Upper lobe of left lung (tissue), 4 donors: ENCODE data around the gene HAPLN2.

Experiments used
- EP300 ChIP-seq, 4 donors: sonication (generic); formaldehyde crosslinking; IDR thresholded peaks; one replicate each; pipeline ENCODE4 v1.5.1; 2017; ENCODE audit warnings: antibody characterized with exemption in 4 of 4, control low read depth in 2 of 4
- POLR2A ChIP-seq, 4 donors: fragments of 450-650 bp; IDR thresholded peaks; one replicate each; pipeline ENCODE4 v1.5.1; 2016 to 2017; ENCODE audit warnings: antibody characterized with exemption in 4 of 4, mild to moderate bottlenecking in 2 of 4
- POLR2AphosphoS5 ChIP-seq, 2 donors: sonication (generic); formaldehyde crosslinking; IDR thresholded peaks; one replicate each; pipeline ENCODE4 v1.5.1; 2017; ENCODE audit warnings: antibody characterized with exemption in 2 of 2
- TF ChIP-seq, protein P1 (sequence below), 6 experiments: fragments of 450-650 bp in 4 of 6; fragments of 200-600 bp in 2 of 6; sonication (generic) in 2 of 6; IDR thresholded peaks; one replicate each; pipeline ENCODE4 v1.5.1; 2016 to 2019; ENCODE audit warnings: antibody characterized with exemption in 6 of 6

- TF ChIP-seq, protein P1, sequence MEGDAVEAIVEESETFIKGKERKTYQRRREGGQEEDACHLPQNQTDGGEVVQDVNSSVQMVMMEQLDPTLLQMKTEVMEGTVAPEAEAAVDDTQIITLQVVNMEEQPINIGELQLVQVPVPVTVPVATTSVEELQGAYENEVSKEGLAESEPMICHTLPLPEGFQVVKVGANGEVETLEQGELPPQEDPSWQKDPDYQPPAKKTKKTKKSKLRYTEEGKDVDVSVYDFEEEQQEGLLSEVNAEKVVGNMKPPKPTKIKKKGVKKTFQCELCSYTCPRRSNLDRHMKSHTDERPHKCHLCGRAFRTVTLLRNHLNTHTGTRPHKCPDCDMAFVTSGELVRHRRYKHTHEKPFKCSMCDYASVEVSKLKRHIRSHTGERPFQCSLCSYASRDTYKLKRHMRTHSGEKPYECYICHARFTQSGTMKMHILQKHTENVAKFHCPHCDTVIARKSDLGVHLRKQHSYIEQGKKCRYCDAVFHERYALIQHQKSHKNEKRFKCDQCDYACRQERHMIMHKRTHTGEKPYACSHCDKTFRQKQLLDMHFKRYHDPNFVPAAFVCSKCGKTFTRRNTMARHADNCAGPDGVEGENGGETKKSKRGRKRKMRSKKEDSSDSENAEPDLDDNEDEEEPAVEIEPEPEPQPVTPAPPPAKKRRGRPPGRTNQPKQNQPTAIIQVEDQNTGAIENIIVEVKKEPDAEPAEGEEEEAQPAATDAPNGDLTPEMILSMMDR (IDR thresholded peaks at IDR 0.05) = no peak
- no peak for TF ChIP-seq POLR2AphosphoS5 (IDR thresholded peaks at IDR 0.05)
- TF ChIP-seq POLR2A (IDR thresholded peaks at IDR 0.05) = no peak
- TF ChIP-seq EP300 (IDR thresholded peaks at IDR 0.05) = no peak
These were observed 40.4 kb downstream of the HAPLN2 start for GRCh38 chr1:156659661-156659987.
